ENCODE results near the gene PCDHGA8.
"Not testable (repeated sequence)": the region's sequence is repeated elsewhere in the genome, so short reads cannot be mapped to it uniquely, and the experiment has no call there.

The PCDHGA8 gene

GRCh38 chr5:141371572-141372475, 20.6 kb upstream of the PCDHGA8 start:
- no peak for DNase-seq

GRCh38 chr5:141373673-141374317, 18.6 kb upstream of the PCDHGA8 start, which contains the start of gene PCDHGA6:
Gene PCDHGA6 (plus strand): TSS chr5:141373891. CDS start chr5:141374084, 193 bp downstream.
- no peak for DNase-seq

GRCh38 chr5:141374627-141375026, 17.8 kb upstream of the PCDHGA8 start:
- no peak for DNase-seq

GRCh38 chr5:141375444-141376155, 16.8 kb upstream of the PCDHGA8 start:
- not testable (repeated sequence) for DNase-seq

GRCh38 chr5:141382469-141383294, 9.8 kb upstream of the PCDHGA8 start, which contains the start of gene PCDHGA7:
Gene PCDHGA7 (plus strand): TSS chr5:141382742. CDS start chr5:141382900, 158 bp downstream.
- DNase-seq = no peak

GRCh38 chr5:141383345-141383744, 9.1 kb upstream of the PCDHGA8 start:
- DNase-seq = no peak

GRCh38 chr5:141384471-141385267, 7.8 kb upstream of the PCDHGA8 start:
- DNase-seq = no peak

- not testable (repeated sequence) for DNase-seq
Measured at GRCh38 chr5:141387557-141388311, 4.7 kb upstream of the PCDHGA8 start, which contains the start of gene PCDHGB4. Gene PCDHGB4 (plus strand): TSS chr5:141387698. CDS start chr5:141387885, 187 bp downstream.

GRCh38 chr5:141388661-141389060, 3.8 kb upstream of the PCDHGA8 start:
- no peak for DNase-seq

GRCh38 chr5:141389153-141390042, 3.0 kb upstream of the PCDHGA8 start:
- no peak for DNase-seq

GRCh38 chr5:141393267-141393666, 834 bp downstream of the PCDHGA8 start:
- no peak for DNase-seq

GRCh38 chr5:141394401-141395187, 2.2 kb downstream of the PCDHGA8 start:
- DNase-seq = not testable (repeated sequence)

- DNase-seq = peak; percentile 52
Measured at GRCh38 chr5:141397756-141398551, 5.5 kb downstream of the PCDHGA8 start, which contains the start of gene PCDHGB5. Gene PCDHGB5 (plus strand): TSS chr5:141397947. CDS start chr5:141398128, 181 bp downstream.

GRCh38 chr5:141398608-141399007, 6.2 kb downstream of the PCDHGA8 start:
- DNase-seq = no peak

GRCh38 chr5:141399555-141400258, 7.3 kb downstream of the PCDHGA8 start:
- DNase-seq = no peak

GRCh38 chr5:141402553-141403243, 10.3 kb downstream of the PCDHGA8 start, which contains the start of gene PCDHGA9:
Gene PCDHGA9 (plus strand): TSS chr5:141402778. CDS start chr5:141402953, 175 bp downstream.
- no peak for DNase-seq
